Measurements from ENCODE around the gene ARHGAP32.

- TF ChIP-seq POLR2A (IDR thresholded peaks at IDR 0.05) = no peak
- TF ChIP-seq CTCF (IDR thresholded peaks at IDR 0.05) = no peak
- no peak for TF ChIP-seq EP300 (IDR thresholded peaks at IDR 0.05)
Measured at GRCh38 chr11:128917144-128917724, 274.9 kb downstream of the ARHGAP32 start.
